Measurements from ENCODE around the gene CIAO2A.

The CIAO2A gene

DNA sequence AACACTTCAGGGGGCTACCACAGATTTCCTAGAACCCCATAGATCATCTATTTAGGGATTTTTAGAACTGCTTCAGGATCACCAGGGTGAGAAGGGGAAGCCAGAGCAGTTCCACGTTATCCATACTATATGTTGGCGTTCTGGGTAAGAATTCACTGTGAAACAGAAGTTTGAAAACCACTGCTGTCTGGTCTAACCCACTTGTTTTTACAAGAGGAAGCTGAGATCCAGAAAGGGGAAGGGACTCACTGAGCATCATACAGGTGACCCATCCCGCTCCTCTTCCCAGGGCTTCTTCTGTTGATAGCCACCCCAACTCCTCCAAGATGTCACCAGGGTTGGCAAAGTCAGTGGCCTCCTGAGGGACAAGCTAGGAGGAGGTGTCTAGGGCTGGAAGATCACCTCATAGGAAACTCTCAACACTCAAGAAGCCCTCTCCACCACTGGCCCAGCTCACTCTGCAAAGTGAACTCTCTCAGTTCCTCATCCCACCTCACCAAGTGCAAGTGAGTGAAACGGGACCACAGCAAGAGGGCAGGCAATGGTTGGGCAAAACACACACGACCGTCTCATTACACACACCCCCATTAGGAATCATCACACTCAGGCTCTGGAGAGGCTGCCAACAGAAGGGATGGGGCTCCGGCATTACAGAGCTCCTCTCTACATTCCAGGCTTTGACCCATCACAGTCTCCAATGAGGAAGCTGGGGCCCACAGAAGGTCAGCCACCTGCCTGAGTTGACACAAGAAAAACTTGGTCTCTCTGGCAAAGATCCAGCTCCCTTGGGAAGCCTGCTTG lies 49.1 kb downstream of the CIAO2A start:
- no peak for DNase-seq (ENCODE audit: extremely low read depth, low read depth)
- H3K4me3 ChIP-seq (replicated peaks; ENCODE audit: low read depth, low read length), result no peak overlapping the region
- TF ChIP-seq, protein P1, sequence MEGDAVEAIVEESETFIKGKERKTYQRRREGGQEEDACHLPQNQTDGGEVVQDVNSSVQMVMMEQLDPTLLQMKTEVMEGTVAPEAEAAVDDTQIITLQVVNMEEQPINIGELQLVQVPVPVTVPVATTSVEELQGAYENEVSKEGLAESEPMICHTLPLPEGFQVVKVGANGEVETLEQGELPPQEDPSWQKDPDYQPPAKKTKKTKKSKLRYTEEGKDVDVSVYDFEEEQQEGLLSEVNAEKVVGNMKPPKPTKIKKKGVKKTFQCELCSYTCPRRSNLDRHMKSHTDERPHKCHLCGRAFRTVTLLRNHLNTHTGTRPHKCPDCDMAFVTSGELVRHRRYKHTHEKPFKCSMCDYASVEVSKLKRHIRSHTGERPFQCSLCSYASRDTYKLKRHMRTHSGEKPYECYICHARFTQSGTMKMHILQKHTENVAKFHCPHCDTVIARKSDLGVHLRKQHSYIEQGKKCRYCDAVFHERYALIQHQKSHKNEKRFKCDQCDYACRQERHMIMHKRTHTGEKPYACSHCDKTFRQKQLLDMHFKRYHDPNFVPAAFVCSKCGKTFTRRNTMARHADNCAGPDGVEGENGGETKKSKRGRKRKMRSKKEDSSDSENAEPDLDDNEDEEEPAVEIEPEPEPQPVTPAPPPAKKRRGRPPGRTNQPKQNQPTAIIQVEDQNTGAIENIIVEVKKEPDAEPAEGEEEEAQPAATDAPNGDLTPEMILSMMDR (IDR thresholded peaks at IDR 0.05; ENCODE audit: low read depth, low read length, missing control alignments), result no peak

DNA sequence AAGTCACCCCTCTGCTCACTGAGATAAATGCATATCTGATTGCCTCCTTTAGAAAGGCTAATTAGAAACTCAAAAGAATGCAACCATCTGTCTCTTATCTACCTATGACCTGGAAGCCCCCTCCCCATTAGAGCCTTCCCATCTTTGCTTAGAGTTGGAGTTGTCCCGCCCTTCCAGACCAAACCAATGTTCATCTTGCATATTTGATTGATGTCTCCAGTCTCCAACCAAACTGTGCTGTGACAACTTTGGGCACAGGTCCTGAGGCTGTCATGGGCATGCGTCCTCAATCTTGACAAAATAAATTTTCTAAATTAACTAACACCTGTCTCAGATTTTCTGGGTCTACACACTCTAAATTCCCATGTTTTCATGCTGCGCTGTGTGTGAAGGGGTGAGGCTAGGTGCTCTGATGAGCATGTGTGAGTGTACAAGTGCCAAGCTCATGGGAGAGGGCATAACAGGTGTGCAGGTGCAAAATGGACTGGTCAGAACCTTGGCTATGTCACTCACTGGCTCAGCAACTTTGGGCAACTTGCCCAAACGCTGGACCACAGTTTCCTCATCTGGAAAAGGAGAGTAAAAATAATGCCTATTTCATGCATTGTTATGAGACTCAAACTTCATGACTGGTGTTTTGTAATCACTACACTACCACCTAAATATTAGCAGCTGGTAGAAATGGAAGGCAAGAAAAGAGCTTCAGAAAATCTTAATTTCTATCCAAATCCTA lies 54.6 kb downstream of the CIAO2A start:
- TF ChIP-seq, protein P1 (IDR thresholded peaks at IDR 0.05; ENCODE audit: low read depth, low read length, missing control alignments), result no peak
- no peak for DNase-seq (ENCODE audit: extremely low read depth, low read depth)
- H3K4me3 ChIP-seq (replicated peaks; ENCODE audit: low read depth, low read length), result no peak overlapping the region

DNA sequence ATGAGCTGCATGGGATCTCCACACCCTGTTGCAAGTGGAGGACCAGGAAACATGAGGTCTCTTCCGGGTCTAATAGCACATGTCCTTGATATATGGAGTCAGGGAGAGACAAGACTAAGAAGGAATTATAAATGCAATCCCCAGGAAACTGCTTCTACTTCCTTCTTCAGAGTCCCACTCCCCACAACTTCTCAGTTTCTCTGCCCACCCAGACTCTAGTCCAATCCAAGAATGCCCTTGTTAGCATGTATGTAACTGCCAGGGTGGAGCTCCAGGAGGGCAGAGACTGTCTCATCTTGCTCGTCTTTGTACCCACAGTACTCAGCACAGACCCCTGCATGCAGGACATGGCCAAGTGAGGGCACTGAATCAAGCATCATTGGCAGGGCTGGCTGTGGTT lies 55.7 kb downstream of the CIAO2A start:
- TF ChIP-seq, protein P1 (IDR thresholded peaks at IDR 0.05; ENCODE audit: low read depth, low read length, missing control alignments), result no peak
- no peak overlapping the region for H3K4me3 ChIP-seq (replicated peaks; ENCODE audit: low read depth, low read length)
- no peak for DNase-seq (ENCODE audit: extremely low read depth, low read depth)

DNA sequence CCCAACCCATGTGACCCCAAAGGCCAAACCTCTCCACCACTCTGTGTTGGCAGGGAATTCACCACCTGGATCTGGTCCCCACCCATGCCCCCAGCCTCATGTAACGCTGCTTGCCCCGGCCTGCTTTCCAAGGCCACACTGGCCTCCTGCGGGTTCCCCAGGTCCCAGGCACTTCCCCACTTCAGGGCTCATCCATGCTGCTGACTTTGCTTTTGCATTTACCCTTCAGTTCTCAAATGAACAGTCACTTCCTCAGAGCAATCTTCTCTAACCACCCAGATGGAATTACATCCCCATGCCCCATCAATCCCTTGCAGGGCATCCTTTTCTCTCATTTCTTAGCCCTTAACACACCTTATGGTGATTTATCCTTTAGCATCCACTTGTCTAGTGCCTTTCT lies 56.5 kb downstream of the CIAO2A start:
- H3K4me3 ChIP-seq (replicated peaks; ENCODE audit: low read depth, low read length), result no peak overlapping the region
- no peak for DNase-seq (ENCODE audit: extremely low read depth, low read depth)
- TF ChIP-seq, protein P1 (IDR thresholded peaks at IDR 0.05; ENCODE audit: low read depth, low read length, missing control alignments), result no peak

DNA sequence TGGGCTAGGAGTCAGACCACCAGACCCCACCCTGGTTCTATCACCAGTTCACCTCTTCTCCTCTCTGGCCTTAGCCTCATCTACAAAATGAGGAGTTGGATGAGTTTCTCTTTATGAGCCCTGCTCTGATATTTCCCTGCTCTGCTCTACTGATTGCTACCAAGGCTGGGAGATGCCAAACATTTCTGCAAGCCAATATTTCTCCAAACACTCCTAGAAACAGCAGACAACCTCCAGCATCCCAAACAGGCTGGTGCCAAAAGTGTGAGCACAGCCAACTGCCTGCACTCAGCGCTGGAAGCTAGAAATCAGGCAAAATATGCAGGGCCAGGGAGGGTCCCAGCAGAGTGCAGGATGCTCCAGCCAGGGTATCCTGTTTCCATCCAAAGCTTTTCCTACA lies 58.1 kb downstream of the CIAO2A start:
- no peak for DNase-seq (ENCODE audit: extremely low read depth, low read depth)
- H3K4me3 ChIP-seq (replicated peaks; ENCODE audit: low read depth, low read length), result no peak overlapping the region
- TF ChIP-seq, protein P1 (IDR thresholded peaks at IDR 0.05; ENCODE audit: low read depth, low read length, missing control alignments), result no peak

DNA sequence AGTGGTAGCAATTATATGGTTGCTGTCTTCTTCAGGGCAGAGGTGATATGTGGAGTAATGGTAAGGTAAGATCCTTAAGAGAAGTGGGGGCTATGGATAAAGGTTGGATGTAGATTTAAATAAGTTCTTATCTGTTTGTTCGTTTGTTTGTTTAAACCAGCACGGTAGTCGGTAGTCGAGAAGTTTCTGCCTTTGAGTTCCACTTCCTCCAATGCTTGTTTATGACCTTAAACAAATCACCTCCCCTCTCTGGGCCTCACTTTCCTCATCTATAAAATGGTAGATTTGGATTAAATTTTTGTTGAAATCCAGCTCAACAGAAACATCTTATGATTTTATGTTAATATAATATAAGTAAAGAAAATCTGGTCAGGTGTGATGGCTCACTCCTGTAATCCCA lies 59.1 kb downstream of the CIAO2A start:
- no peak overlapping the region for H3K4me3 ChIP-seq (replicated peaks; ENCODE audit: low read depth, low read length)
- TF ChIP-seq, protein P1 (IDR thresholded peaks at IDR 0.05; ENCODE audit: low read depth, low read length, missing control alignments), result no peak
- DNase-seq (ENCODE audit: extremely low read depth, low read depth), result no peak
